HG02852 (cell line): Measurements from ENCODE around the gene CD37.
"Not testable (repeated sequence)": the region's sequence is repeated elsewhere in the genome, so short reads cannot be mapped to it uniquely, and the experiment has no call there.

ENCODE experiments used
- ATAC-seq: cut with Tn5 transposase; IDR thresholded peaks from one replicate; pipeline ENCODE4 v1.9.1; 2021; ENCODE audit warnings: mild to moderate bottlenecking, moderate library complexity; ENCODE audit not compliant: unreplicated experiment

The CD37 gene

GRCh38 chr19:49327878-49328544 is 7.2 kb upstream of the CD37 start:
- no peak for ATAC-seq

GRCh38 chr19:49328741-49329140 is 6.5 kb upstream of the CD37 start:
- ATAC-seq, result no peak

- ATAC-seq, result not testable (repeated sequence)
Measured at GRCh38 chr19:49331187-49331586, 4.0 kb upstream of the CD37 start.

- no peak for ATAC-seq
Measured at GRCh38 chr19:49331616-49332055, 3.6 kb upstream of the CD37 start.

- not testable (repeated sequence) for ATAC-seq
Measured at GRCh38 chr19:49332691-49333417, 2.4 kb upstream of the CD37 start.

- no peak for ATAC-seq
Measured at GRCh38 chr19:49333418-49333805, 1.8 kb upstream of the CD37 start.

GRCh38 chr19:49333811-49334288 is 1.4 kb upstream of the CD37 start:
- ATAC-seq, result peak; percentile 41

GRCh38 chr19:49335784-49336481 is 727 bp downstream of the CD37 start:
- no peak for ATAC-seq

GRCh38 chr19:49336482-49337266 is 1.5 kb downstream of the CD37 start:
- no peak for ATAC-seq

GRCh38 chr19:49337267-49338022 is 2.2 kb downstream of the CD37 start:
- no peak for ATAC-seq

- no peak for ATAC-seq
Measured at GRCh38 chr19:49338023-49338677, 2.9 kb downstream of the CD37 start.

GRCh38 chr19:49338691-49339300 is 3.6 kb downstream of the CD37 start:
- no peak for ATAC-seq

- no peak for ATAC-seq
Measured at GRCh38 chr19:49339301-49340068, 4.3 kb downstream of the CD37 start.

GRCh38 chr19:49340069-49340864 is 5.1 kb downstream of the CD37 start:
- peak; percentile 56 for ATAC-seq

- ATAC-seq, result no peak
Measured at GRCh38 chr19:49340865-49341718, 5.9 kb downstream of the CD37 start.

- ATAC-seq, result no peak
Measured at GRCh38 chr19:49342291-49342721, 7.1 kb downstream of the CD37 start.

- no peak for ATAC-seq
Measured at GRCh38 chr19:49343123-49343522, 7.9 kb downstream of the CD37 start.
